Ascending aorta (tissue), 2 donors: ENCODE data around the gene CAMTA1. TPM values are rescaled to one million over a fixed set of nuclear protein-coding genes. Genes with fewer than 3 reads are reported as not detected.

ENCODE experiments used
- DNase-seq, 2 donors: peaks; one replicate each; pipeline ENCODE4 v3.0.0-alpha.2; 2019; ENCODE audit warnings: low spot score in 2 of 2
- H3K27ac ChIP-seq, 2 donors: fragments of 200-600 bp; sonication (generic); one replicate each; pipeline ENCODE4 v1.5.1; 2016 to 2017; ENCODE audit warnings: mild to moderate bottlenecking in 1 of 2
- H3K27me3 ChIP-seq: fragments of 200-600 bp; sonication (generic); one replicate; pipeline ENCODE4 v1.5.1; 2017
- H3K36me3 ChIP-seq, 2 donors: fragments of 200-600 bp; sonication (generic); one replicate each; pipeline ENCODE4 v1.5.1; 2016
- H3K4me1 ChIP-seq, 2 donors: fragments of 200-600 bp; sonication (generic); one replicate each; pipeline ENCODE4 v1.5.1; 2016 to 2017; ENCODE audit warnings: mild to moderate bottlenecking in 1 of 2
- H3K4me3 ChIP-seq, 2 donors: fragments of 200-600 bp; sonication (generic); one replicate each; pipeline ENCODE4 v1.5.1; 2016 to 2017; ENCODE audit warnings: mild to moderate bottlenecking in 1 of 2
- H3K9me3 ChIP-seq, 2 donors: fragments of 200-600 bp; sonication (generic); one replicate each; pipeline ENCODE4 v1.5.1; 2016
- intact Hi-C: fragments of 100-400 bp; cut with DNase I; formaldehyde crosslinking; loops from one replicate; pipeline ENCODE4 v1.15.1; 2023
- total RNA-seq: library from RNA; depleted of rRNA; stranded (reverse); fragments of >200 nt; gene quantifications from one replicate; pipeline ENCODE4 v1.1.0, GENCODE V29; 2016
- TF ChIP-seq, protein P1 (sequence below), 3 experiments: fragments of 200-600 bp in 2 of 3; fragments of 450-650 bp in 1 of 3; sonication (generic) in 2 of 3; IDR thresholded peaks; one replicate each; pipeline ENCODE4 v1.5.1; 2016 to 2019; ENCODE audit warnings: antibody characterized with exemption in 3 of 3, mild to moderate bottlenecking in 1 of 3, moderate library complexity in 1 of 3

Gene CAMTA1
- total RNA-seq, 1 donor from 2014 or later = 53.3 TPM

DNA sequence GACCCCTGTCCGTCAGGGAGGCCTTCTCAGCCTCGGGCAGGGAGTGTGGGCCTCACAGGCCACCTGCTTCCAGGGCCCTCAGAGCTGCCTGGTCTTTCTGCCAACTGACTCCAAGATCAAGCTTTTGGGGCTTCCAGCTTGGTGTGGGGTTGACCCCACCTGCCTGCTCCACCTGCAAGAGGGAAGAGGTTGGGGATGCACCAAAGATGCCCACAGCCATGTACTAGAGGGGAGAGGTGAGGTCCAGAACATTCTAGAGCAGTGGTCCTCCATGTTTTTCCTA lies 719.1 kb downstream of the CAMTA1 start:
- H3K9me3 ChIP-seq = no peaks in the 10 kb centered on the region
- intact Hi-C loops = no loop called here
- no peaks in the 10 kb centered on the region for H3K4me1 ChIP-seq
- no peaks in the 10 kb centered on the region for H3K27me3 ChIP-seq
- no peaks in the 10 kb centered on the region for H3K36me3 ChIP-seq
- H3K27ac ChIP-seq = no peak overlapping the region
- TF ChIP-seq, protein P1, sequence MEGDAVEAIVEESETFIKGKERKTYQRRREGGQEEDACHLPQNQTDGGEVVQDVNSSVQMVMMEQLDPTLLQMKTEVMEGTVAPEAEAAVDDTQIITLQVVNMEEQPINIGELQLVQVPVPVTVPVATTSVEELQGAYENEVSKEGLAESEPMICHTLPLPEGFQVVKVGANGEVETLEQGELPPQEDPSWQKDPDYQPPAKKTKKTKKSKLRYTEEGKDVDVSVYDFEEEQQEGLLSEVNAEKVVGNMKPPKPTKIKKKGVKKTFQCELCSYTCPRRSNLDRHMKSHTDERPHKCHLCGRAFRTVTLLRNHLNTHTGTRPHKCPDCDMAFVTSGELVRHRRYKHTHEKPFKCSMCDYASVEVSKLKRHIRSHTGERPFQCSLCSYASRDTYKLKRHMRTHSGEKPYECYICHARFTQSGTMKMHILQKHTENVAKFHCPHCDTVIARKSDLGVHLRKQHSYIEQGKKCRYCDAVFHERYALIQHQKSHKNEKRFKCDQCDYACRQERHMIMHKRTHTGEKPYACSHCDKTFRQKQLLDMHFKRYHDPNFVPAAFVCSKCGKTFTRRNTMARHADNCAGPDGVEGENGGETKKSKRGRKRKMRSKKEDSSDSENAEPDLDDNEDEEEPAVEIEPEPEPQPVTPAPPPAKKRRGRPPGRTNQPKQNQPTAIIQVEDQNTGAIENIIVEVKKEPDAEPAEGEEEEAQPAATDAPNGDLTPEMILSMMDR (IDR thresholded peaks at IDR 0.05) = no peak
- H3K4me3 ChIP-seq = no peak overlapping the region
- DNase-seq = no peak

GRCh38 chr1:7505094-7505770 lies 720.0 kb downstream of the CAMTA1 start:
- H3K36me3 ChIP-seq = no peaks in the 10 kb centered on the region
- TF ChIP-seq, protein P1 (IDR thresholded peaks at IDR 0.05) = no peak

DNA sequence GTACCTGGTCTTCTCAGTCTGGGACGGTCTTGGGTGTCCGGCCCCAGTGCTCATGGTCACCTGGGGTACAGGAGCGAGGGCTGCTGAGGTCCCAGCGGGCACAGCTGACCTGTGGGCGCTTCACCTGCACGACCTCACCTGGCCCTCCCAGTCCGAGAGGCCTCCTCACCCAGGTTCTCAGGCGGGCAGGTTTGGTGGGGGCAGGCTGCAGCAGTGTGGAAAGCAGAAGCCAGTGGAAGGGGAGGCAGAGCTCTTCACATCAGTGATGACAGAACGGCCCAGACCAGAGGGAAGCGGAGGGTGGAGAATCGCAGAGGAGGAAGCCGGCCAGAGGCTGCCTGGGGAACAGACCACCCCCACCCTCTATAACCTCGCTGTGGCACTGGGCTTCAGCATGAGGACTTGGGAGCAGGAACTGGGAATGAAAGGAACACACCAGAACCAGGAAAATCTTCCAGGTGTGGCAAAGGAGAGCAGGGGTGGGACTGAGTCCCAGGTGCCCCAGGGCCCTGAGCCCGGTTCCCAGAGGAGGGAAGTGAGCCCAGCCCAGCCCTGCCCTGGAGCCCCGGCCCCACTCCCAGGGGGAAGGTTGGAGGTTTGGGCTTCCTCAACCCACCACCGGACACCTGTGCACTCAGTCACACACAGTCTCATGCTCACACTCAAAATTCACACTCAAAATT lies 720.7 kb downstream of the CAMTA1 start:
- Histone ChIP-seq H3K4me3 (no peak overlapping the region), H3K9me3 (no peaks in the 10 kb centered on the region), H3K27me3 (no peaks in the 10 kb centered on the region), H3K27ac (no peak overlapping the region), H3K36me3 (no peaks in the 10 kb centered on the region), H3K4me1 (no peaks in the 10 kb centered on the region)
- TF ChIP-seq, protein P1 (IDR thresholded peaks at IDR 0.05) = no peak
- intact Hi-C loops = no loop called here
- no peak for DNase-seq

More at GRCh38 chr1:7505094-7505770, 720.0 kb downstream of the CAMTA1 start:
- H3K4me3 ChIP-seq = no peak overlapping the region
- H3K27me3 ChIP-seq = no peaks in the 10 kb centered on the region
- no peak for DNase-seq
- H3K9me3 ChIP-seq = no peaks in the 10 kb centered on the region
- intact Hi-C loops = no loop called here
- H3K4me1 ChIP-seq = no peaks in the 10 kb centered on the region
- no peak overlapping the region for H3K27ac ChIP-seq

- Histone ChIP-seq H3K4me1 (no peaks in the 10 kb centered on the region), H3K36me3 (no peaks in the 10 kb centered on the region), H3K4me3 (no peak overlapping the region), H3K27ac (no peak overlapping the region), H3K27me3 (no peaks in the 10 kb centered on the region), H3K9me3 (no peaks in the 10 kb centered on the region)
- TF ChIP-seq, protein P1 (IDR thresholded peaks at IDR 0.05) = no peak
- intact Hi-C loops = no loop called here
- no peak for DNase-seq
These were observed 721.4 kb downstream of the CAMTA1 start for GRCh38 chr1:7506454-7507284.

DNA sequence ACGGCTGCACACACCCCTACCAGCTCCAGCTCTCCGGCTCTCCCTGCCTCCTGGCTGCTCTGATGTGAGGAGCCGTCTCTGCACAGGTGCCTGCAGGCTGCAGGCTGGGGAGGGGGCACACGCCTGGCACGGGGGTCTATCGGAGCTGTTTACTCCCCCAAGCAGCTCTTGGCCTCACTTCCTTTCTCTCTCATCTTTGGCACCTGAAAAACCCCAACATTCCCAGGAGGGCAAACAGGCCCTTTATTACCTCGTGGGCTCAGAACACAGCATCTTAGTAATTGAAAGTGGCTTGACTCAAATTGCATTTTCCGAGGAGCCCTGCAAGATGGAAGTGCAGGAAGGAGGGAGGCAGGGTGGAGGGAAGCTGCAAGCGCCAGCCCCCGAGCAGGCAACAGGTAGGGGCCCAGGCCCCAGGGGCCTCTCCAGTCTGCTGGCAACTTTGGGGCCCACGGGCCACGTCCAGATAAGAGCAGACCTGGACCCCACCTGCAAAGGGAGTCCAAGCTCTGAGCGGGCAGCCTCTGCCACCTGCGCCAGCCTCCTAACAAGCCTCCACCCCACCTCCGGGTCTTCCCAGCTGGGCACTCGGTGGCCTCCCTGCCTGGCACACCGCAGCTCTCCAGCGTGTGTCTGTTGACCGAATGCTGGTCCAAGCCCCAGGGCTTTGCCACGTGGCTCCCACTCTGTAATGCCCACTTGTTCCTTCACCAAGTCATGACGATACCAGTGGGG lies 722.2 kb downstream of the CAMTA1 start:
- H3K4me1 ChIP-seq = no peaks in the 10 kb centered on the region
- no peaks in the 10 kb centered on the region for H3K36me3 ChIP-seq
- no peak overlapping the region for H3K27ac ChIP-seq
- intact Hi-C loops = no loop called here
- DNase-seq = no peak
- H3K4me3 ChIP-seq = no peak overlapping the region
- TF ChIP-seq, protein P1 (IDR thresholded peaks at IDR 0.05) = no peak
- H3K27me3 ChIP-seq = no peaks in the 10 kb centered on the region
- no peaks in the 10 kb centered on the region for H3K9me3 ChIP-seq
